ENCODE measurements around the gene NPTXR.

Gene NPTXR

GRCh38 chr22:38850941-38851849, 7.4 kb upstream of the NPTXR start:
- no peak for DNase-seq

- no peak for DNase-seq
Measured at GRCh38 chr22:38850399-38850798, 6.6 kb upstream of the NPTXR start.

- peak in 1 of 2 experiments; percentile 63 for DNase-seq
Measured at GRCh38 chr22:38849811-38850210, 6.0 kb upstream of the NPTXR start.

- no peak for DNase-seq
Measured at GRCh38 chr22:38846412-38846811, 2.6 kb upstream of the NPTXR start.

- DNase-seq: no peak
Measured at GRCh38 chr22:38845004-38845740, 1.3 kb upstream of the NPTXR start.

- no peak for DNase-seq
Measured at GRCh38 chr22:38844315-38845003, 631 bp upstream of the NPTXR start.

- DNase-seq: peak; percentile 41 to 82
Measured at GRCh38 chr22:38843201-38843656, 599 bp downstream of the NPTXR start.

GRCh38 chr22:38842512-38843200, 1.2 kb downstream of the NPTXR start:
- no peak for DNase-seq

GRCh38 chr22:38841635-38842034, 2.2 kb downstream of the NPTXR start:
- DNase-seq: no peak

- peak in 1 of 2 experiments; percentile 48 for DNase-seq
Measured at GRCh38 chr22:38841211-38841610, 2.6 kb downstream of the NPTXR start.

- DNase-seq: no peak
Measured at GRCh38 chr22:38840129-38840528, 3.7 kb downstream of the NPTXR start.

GRCh38 chr22:38839686-38840085, 4.1 kb downstream of the NPTXR start:
- DNase-seq: no peak

GRCh38 chr22:38837414-38837928, 6.4 kb downstream of the NPTXR start:
- no peak for DNase-seq

- no peak for DNase-seq
Measured at GRCh38 chr22:38835888-38836301, 7.9 kb downstream of the NPTXR start.

GRCh38 chr22:38834991-38835390, 8.8 kb downstream of the NPTXR start:
- peak in 1 of 2 experiments; percentile 69 for DNase-seq

GRCh38 chr22:38834215-38834953, 9.4 kb downstream of the NPTXR start:
- DNase-seq: peak in 1 of 2 experiments; percentile 72

- no peak for DNase-seq
Measured at GRCh38 chr22:38833061-38833460, 10.8 kb downstream of the NPTXR start.

GRCh38 chr22:38832005-38832978, 11.5 kb downstream of the NPTXR start:
- peak; percentile 97 to 99 for DNase-seq

GRCh38 chr22:38831166-38831945, 12.5 kb downstream of the NPTXR start:
- DNase-seq: peak; percentile 41 to 78

GRCh38 chr22:38830845-38831108, 13.1 kb downstream of the NPTXR start:
- DNase-seq: no peak

Data from NCI-H446 (cell line).